HG02763 (cell line): ENCODE results near the gene MYL12A.

Experiments
- ATAC-seq: cut with Tn5 transposase; IDR thresholded peaks from one replicate; pipeline ENCODE4 v1.9.1; 2021; ENCODE audit warnings: mild to moderate bottlenecking, moderate library complexity; ENCODE audit not compliant: unreplicated experiment

The MYL12A gene

GRCh38 chr18:3224223-3224622 lies 23.4 kb upstream of the MYL12A start:
- ATAC-seq, result no peak

GRCh38 chr18:3225588-3225987 lies 22.0 kb upstream of the MYL12A start:
- no peak for ATAC-seq

GRCh38 chr18:3226048-3226447 lies 21.6 kb upstream of the MYL12A start:
- no peak for ATAC-seq

- ATAC-seq, result no peak
These were observed 16.9 kb upstream of the MYL12A start for GRCh38 chr18:3230401-3231334.

GRCh38 chr18:3233004-3233403 lies 14.6 kb upstream of the MYL12A start:
- ATAC-seq, result no peak

GRCh38 chr18:3233433-3234168 lies 14.0 kb upstream of the MYL12A start:
- ATAC-seq, result no peak

GRCh38 chr18:3234457-3234856 lies 13.1 kb upstream of the MYL12A start:
- no peak for ATAC-seq

GRCh38 chr18:3235846-3236245 lies 11.8 kb upstream of the MYL12A start:
- ATAC-seq, result no peak

GRCh38 chr18:3236470-3236869 lies 11.1 kb upstream of the MYL12A start:
- no peak for ATAC-seq

GRCh38 chr18:3238742-3239141 lies 8.9 kb upstream of the MYL12A start:
- ATAC-seq, result no peak

GRCh38 chr18:3245185-3245564 lies 2.4 kb upstream of the MYL12A start:
- ATAC-seq, result no peak

GRCh38 chr18:3245853-3246634 lies 1.6 kb upstream of the MYL12A start:
- ATAC-seq, result peak; percentile 40

- no peak for ATAC-seq
These were observed 864 bp upstream of the MYL12A start for GRCh38 chr18:3246635-3247239.

GRCh38 chr18:3248062-3248657 lies 559 bp downstream of the MYL12A start:
- no peak for ATAC-seq

GRCh38 chr18:3248658-3249359 lies 1.2 kb downstream of the MYL12A start:
- ATAC-seq, result no peak

- no peak for ATAC-seq
These were observed 2.9 kb downstream of the MYL12A start for GRCh38 chr18:3250237-3251107.

- no peak for ATAC-seq
These were observed 3.8 kb downstream of the MYL12A start for GRCh38 chr18:3251249-3251962.

GRCh38 chr18:3251963-3252277 lies 4.3 kb downstream of the MYL12A start:
- no peak for ATAC-seq
